Activated naive CD4-positive, alpha-beta T cell treated with Interleukin-2 at 50 U/mL for 16 hours (primary cell): ENCODE results near the gene CAMKMT.

Experiments used
- DNase-seq: peaks from one replicate; pipeline ENCODE4 v3.0.0-alpha.2; 2020

The CAMKMT gene

DNA sequence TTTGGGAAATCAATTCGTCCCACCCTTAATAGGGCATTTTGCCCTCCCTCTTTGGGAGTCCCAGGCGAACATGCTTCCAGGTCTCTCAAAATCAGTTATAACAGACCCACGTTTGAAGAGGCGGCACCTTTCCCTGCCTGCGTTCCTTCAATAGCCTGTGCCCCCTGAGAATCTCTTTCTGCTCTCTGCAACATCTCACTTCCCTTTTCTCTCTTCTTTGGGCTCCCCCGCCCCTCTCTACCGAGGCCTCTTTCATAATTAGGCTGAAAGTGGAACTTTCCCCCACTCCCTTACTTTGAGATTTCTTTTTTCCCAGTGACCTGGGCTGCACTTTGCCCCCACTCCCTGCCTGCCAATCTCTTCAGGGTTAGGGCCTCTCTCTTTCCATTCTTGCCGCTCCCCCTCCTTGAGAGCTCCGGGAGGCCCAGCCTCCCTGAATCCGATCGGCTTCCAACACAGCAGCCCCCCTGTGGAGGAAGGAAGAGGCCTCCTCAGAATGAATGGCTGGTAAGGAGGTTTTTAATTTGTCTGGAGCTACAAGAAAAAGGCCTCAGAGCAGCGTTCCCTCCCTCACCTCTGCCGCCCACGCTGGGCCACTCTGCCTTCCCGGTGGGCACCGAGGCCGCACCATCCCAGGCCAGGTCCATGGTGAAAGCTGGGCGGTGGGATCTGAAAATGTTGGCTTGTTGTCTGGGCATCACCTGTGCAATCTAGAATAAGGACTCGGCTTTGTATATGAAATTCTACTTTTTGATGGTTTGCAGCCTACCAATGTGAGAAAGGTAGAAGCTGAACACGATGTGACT, 417.1 kb downstream of the CAMKMT start:
- DNase-seq = no peak

DNA sequence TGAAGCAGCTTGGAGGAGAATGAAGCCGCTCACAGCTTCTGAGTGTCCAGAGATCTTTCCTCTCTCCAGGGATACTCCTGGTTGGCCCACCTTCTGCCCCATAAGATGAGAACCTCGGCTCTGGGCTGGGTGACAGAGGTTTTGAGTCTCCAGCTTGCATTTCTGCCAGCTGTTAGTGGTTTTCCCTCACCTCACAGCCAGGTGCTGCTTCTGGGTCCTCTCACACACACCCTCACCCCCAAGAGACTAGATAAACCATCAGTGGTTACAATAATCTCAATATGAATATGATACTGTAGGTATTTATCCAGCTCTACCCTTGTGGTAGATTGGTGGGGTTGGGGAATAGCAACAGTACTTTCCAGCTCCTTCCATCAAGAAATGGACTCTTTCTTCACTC, 418.0 kb downstream of the CAMKMT start:
- DNase-seq = no peak

DNA sequence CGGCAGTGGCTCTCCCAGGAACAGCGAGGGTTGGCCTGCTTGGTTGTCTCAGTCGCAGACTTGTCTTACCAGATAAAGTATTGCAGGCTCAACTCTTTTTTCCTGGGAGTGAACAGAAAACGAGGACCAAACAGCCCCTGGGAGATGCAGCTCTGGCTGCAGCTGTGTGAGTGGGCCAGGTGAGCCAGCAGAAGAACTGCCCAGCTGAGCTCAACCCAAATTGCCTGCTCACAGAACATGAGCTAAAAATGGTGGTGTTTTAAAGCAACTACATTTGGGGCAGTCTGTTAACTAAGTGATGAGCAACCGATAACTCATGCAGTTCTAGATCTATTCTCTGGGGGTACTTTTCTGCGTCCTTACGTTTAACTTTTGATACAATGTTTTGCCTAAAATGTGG, 418.7 kb downstream of the CAMKMT start:
- DNase-seq = no peak

DNA sequence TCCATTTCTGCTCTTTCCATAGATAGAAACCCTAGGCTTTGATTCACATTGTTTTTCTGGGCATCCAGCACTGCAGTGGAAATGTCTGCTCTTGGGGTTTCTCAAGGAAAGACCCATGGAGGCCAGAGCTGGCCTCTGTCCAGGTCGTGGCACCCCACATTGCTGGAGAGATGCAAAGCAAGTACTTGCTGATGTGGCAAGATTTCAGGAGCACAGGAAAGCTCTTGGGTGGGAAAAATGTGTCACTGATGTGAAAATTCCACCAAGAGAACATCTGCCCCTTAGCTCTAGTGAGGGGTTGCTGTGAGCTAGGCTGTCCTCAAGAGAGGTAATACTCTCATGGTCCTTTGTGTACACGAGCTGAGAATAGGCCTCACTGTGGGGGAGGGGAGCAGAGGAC, 423.7 kb downstream of the CAMKMT start:
- DNase-seq = no peak

DNA sequence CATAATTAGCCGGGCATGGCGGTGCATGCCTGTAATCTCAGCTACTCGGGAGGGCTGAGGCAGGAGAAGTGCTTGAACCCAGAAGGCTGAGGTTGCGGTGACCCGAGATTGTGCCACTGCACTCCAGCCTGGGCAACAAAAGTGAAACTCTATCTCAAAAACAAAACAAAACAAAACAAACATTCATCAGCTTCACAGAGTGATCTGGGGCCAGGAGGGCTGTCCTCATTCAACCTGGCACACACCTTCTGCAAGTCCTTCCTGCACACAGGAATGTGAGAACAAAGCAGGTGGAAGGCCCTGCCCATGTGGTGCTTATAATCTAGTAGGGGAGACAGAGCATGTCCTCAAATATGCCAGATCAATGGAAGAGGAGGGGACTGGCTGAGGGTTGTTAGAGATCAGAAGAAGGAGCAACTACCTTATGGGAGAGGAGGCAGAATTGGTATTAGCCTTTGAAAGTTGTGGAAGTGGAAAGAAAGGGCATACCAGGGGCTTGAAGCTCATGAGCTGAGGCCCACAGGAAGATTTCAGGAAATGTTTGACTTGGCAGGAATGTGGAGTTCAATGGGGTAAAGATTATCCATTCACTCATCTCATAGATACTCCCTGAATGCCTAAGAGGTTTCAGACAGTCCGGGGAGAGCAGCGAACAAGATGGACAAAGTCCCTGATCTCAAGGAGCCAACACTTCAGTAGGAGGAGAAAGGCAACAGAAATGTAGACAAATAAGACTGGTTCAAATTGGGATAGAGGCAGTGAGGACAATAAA, 424.5 kb downstream of the CAMKMT start:
- DNase-seq = no peak

DNA sequence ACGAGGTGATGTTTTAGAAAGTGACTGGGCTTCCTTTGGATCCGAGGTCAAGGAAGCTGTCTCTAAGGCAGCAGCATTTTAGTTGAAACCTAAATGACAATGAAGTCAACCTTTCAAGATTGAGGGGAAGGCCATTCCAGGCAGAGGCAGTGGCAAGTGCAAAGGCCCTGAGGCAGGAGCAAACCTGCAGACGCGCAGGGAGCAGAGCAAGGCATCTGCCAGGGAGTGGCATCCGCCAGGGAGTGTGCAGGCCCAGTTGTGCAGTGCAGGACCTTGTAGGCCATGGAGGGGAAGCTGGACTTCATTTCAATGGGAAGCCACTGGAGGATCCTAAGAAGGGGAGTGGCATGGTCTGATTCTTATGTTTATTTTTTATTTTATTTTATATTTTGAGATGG, 425.1 kb downstream of the CAMKMT start:
- DNase-seq = no peak

DNA sequence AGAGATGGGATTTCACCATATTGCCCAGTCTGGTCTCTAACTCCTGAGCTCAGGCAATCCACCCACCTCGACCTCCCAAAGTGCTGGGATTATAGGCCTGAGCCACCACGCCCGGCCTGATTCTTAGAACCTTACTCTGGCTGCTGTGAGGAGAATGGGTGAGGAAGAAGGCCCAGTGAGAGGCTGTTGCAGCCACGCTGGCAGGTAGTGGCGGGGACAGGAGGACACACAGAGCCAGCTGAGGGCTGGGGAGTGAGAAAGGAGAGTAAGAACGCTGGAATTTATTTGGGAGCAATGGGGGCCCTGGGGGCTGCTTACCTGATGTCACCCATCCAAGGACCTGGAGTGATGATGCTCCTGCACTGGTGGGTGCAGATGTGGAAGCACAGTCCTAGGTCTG, 425.9 kb downstream of the CAMKMT start:
- DNase-seq = no peak

DNA sequence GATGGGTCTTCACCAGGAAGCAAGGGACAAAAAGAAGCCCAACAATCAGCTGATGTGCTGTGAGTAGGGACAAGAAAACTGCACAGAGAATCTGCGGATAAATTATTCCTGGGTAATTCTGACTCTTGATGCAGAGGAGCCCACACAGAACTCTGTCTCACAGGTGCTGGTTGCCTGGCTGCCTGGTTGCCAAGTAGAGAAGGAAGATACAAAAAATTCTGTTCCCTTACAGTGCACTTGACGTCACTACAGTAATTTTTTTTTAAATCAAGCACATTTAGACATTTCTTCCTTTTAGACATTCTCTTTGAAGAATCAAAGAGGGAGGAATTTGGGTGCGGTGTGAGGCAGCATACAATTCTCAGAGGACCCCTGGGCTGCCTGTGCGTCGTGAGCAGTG, 427.7 kb downstream of the CAMKMT start:
- no peak for DNase-seq

DNA sequence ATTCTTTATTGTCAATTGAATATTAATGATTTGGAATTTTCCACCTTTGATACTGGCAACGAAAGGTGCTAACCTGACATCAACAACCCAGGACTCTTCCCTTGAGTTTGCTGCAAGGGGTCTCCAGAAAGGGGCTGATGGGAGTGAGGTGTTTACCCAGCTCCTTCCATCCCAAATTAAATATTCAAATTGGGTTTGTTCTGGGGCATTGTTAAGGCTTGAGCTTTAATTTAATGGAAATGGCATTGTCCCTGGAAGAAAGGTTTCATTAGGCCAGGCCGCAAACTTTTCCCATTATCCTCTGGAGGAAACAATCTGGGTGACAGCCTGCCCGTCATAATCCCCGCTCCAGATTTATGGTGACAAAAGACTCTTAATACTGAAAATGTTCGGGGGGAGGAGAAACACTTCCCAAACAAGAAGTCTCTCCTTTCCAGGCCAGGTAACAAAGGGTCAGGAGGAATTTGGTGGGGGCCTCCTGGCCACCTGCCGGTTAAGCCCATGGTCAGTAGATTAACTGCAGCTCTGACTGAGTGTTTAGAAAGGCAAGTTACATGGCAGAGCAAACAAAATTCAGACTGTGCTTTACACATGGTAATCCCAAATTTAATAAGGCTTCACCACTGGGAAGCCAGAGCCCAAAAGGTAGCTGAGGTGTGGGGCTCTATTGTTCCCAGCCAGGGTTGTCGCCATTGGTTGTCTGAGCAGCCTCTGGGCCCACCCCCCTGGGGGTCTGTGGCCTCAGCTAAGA, 428.4 kb downstream of the CAMKMT start:
- no peak for DNase-seq

DNA sequence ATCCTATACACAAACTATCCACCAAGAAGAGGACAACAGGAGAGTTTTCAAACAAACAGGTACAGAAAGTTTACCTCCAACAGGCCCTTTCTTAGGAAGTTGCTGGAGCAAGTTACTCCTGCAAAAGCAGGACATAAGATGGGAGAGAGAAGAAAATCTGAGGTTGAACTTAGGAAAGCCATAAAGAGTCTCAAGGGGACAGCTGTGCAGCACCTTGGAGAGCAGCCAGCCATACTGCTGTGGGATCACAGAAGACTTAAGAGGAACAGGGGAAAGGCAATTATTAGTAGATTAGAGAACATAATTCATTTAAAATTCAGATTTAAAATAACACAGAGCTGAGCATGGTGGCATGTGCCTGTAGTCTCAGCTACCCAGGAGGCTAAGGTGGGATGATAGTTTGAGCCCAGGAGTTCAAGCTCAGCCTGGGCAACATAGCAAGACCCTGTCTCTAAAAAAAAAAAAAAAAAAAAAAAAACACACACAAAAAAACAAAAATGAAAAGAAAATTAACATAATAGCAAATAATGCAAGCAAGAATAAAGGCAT, 431.6 kb downstream of the CAMKMT start:
- no peak for DNase-seq

DNA sequence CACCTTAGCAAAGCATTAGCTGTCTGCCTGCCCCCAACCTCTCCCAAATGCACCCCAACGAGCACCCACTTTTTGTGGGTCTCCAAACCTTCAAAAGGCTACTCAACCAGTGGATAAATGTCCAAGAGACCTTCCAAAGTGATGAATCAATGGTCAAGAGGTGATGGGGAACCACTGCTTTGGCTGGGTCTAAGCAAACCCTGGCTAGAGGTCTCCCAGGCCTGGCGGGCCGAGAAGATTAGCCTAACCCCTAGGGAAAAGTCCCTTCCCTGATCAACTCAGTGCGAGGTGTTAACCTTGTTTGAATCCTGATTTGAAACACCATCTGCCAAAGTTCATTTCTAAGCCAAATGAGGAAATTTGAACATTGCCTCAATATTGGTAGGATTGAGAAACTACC, 435.0 kb downstream of the CAMKMT start:
- DNase-seq = no peak

DNA sequence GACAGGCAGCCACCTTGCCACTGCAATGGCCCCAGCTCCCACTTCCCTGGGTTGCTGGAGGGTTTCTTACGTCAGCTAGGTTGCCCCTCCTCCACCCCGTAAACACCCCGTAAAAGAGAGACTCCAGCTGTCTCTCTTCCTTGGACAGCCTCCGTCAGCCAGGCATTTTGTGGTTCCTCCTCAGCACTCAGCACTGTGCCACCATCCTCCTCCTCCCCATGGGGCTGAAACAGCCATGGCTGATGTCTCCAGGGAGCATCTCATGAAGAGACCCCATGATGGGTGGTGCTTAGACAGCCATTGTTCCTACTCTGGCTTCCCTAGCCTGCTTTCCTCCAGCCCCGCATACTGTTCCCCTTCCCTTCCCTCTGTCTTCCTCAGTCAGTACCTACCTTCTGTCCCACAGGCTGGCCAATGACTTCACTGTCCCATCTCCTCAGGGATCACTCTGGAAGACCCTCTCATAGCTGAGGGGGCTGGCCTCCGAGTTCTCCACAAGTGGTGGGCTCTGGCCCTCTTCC, 436.5 kb downstream of the CAMKMT start:
- no peak for DNase-seq

DNA sequence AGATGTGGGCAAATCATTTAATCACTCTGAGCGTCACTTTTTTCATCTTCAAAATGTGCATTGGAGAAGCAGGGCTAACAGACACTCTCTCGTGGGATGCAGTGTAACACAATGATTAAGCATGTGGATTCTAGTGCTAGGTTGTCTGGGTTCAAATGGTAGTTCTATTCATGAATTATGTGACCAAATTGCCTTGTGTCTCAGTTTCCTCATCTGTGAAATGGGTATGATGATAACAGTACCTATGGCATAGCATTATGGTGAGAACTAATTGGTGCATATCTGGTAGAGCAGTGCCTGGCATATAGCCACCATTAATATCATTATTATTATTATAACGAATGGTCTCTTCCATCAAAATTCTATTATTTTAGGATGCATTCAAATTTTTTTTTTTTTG, 437.4 kb downstream of the CAMKMT start:
- DNase-seq = no peak

DNA sequence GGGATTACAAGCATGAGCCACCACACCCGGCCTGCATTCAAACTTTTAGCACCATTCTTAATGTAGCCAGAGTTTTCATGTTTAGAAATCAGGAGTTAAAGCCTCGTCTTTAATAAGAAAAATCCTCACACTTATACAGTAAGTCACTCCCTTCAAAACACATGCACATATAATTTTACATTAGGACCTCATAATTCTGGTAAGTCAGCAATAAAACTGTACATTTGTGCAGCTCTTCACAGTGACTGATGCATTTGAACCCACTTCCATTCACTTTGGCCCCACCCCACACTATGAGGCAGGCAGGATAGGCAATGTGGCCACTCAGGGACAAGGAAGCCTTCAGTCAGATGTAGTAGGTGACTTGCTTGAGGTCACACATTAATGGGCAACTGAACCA, 438.0 kb downstream of the CAMKMT start:
- no peak for DNase-seq

DNA sequence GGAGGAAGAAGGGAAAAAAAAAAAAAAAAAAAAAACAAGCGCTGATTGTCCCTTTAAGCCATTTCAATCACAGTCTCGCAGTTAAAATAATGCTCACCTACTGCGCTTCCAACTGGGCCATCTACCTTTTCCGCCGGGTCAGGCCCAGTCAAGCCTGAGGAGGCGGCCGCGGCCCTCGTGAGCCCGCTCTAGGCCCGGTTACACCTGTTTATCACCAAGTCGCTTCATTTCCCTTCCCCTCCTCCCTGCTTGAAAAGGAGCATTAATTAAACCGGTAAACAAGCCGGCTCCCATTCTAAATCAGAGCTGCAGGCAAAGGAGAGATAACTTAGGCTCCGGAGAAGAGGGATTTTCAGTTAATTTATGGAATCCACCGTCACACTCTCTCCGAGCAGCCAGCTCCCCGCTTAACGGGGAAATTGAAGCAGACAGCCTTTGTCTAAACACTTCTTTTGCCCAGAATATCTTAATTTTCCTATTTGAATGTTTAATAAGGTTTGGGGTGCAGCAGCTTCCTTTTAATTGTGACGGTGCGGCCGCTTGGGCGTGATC, 439.6 kb downstream of the CAMKMT start:
- no peak for DNase-seq

DNA sequence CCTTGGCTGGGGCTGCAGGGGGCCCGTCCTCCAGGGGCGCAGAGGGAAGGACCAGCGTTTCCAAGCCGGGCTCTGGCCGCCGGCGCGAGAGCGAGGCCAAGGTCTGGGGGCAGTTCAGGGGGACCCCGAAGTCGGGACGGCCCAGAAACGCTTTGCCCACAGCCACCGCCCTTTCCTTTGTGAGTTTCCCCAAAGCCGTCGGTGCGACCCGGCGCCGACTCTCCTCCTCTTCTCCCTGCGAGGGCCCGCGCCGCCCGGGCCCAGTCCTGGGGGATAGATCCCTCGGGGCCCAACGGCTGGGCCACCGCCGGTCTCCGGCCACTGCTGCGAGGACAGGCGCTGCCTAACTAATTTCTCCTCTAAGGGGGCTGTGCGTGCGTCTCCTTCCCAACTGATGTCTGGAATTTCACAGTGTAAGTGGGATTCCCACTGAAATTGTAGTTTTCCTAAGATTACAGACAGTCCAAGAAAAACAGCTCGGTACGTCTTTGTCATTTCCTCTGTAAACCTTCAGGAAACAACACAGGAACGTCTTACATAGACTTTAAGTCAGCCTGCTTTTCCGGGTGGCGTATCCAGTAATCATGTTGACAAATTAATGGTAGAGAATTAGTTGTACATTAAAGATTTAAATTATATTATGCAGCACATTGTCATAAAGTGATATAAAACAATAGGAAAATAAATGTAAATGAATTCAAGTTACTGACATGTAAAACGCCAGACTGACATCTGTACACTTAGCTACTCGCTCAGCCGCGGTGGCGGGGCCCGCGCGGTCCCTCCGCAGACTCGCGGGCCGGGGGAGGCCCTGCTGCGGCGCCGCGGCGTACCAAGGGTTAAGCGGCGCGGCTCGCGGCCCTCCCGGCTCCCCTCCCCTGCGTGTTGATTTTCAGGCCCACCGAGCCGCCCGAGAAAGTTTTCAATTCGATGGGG, 440.4 kb downstream of the CAMKMT start:
- no peak for DNase-seq

DNA sequence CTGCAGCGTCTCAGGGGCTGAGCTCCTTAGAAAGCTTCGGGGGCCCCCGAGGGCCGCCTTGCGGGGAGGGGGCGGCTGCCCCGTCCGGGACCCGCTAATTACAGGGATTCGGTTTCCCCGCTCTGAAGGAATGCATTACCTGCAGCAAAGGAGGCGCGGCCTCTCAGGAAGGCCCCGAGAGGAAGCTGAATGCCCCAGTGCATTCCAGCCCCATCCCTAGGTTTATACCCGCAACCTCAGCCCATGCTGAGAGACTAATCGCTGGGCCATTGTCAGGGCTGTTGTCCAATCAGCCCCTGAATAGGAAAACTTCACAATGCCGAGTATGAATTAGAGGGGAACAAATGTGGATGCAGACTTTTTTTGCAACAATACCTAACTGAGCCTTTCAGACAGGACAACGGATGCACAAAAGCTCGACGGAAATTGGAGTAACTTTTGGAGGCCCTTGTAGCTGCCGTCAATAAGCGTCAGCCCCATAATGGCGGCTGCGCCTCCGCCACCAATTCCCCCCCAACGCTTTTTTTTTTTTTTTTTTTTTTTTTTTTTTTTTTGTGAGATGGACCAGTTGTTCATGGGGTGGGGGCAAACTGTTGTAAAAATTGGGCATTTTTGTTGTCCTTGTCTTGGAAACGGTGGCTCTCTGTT, 441.2 kb downstream of the CAMKMT start:
- no peak for DNase-seq

DNA sequence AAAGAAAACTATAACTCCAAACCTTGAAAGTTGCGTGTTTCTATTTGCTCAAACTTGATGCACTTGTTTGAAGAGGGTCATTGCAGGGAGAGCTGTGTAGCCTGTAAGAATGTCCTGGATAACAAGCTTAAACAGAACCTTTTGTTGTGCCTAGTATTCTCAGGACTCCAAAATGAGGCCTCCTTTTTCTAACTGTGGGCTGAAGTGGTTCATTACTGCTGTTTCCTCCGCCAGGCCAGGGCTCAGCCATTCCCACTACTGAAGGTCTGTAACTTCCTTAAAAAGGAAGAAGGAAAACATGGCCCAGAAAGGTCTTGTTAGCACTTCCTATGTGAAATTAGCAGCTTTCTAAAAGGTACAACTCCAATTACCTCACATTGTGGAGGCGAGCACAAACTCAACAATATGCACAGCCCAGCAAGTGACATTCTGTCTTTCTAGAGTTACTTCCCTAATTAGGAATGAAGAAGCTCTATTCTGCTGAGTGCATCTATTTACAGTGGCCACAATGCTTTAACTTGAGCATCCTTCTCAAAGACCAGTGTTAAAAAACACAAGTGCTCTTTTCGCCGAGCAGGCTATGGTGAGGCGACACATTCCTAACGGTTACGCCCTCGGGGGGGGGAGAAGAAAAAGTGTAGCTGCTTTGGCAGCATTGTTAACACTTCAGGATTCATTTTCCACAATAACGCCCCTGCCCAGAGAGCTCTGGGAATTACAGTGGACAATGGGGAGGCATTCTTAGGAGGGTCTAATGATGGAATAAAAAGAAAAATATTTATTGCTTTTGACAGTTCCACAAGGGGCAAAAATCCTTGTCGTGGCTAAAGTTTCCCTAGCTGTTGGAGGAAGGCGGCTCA, 442.9 kb downstream of the CAMKMT start:
- no peak for DNase-seq

DNA sequence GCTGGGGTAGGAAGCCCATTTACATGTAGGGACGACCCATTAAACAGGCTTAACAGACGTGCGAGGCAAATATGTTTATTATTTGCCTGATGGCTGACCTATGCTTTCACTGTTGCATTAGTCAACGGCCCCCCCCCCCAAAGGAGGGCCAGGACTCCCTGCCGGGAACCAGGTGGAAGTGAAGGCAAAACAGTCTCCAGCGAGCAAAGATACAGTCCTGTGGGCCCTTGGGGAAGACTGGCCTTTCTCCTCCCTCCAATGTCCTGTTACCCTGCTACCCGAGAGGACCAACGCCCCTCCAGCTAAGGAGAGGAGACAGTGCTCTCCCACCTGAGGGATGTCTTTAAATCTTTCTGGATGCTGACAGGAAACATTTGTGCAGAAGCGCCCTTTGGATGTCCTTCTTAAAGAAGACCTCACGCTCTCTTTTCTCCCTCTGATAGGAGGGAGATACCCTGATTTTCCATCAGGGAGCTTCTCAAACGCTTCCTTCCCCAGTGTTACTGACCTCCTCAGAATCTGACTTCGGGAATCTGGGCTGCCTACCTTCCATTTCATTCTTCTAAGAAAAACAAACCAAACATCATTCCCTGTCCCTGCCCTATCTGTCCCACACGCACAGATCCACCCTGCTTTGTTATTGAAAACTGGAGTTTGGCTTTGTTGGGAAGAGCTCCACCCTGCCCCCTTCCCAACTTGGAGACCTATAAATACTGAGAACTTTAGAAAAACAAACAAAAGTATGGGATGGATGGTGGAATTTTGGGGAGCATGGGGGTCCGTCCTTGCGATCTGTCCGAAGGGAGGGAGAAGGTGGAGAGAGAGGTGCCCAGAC, 443.9 kb downstream of the CAMKMT start:
- DNase-seq = no peak
